HFF-Myc (cell line): ENCODE results near the gene POU6F2.

Experiments
- DNase-seq: peaks from one replicate; pipeline ENCODE4 v3.0.0-alpha.2; 2011; ENCODE audit warnings: low read depth; ENCODE audit errors: extremely low read depth
- H3K4me3 ChIP-seq: replicated peaks from 2 replicates; pipeline ENCODE4 v1.5.1; 2011; ENCODE audit warnings: low read depth, mild to moderate bottlenecking, control low read depth, low read length
- TF ChIP-seq, protein P1 (sequence below): IDR thresholded peaks from 2 replicates; pipeline ENCODE4 v1.5.1; 2012; ENCODE audit warnings: mild to moderate bottlenecking, low read depth, low read length, control low read depth; ENCODE audit errors: missing control alignments

Gene POU6F2

GRCh38 chr7:39510864-39511354 is 533.2 kb downstream of the POU6F2 start:
- H3K4me3 ChIP-seq: no peak overlapping the region
- TF ChIP-seq, protein P1, sequence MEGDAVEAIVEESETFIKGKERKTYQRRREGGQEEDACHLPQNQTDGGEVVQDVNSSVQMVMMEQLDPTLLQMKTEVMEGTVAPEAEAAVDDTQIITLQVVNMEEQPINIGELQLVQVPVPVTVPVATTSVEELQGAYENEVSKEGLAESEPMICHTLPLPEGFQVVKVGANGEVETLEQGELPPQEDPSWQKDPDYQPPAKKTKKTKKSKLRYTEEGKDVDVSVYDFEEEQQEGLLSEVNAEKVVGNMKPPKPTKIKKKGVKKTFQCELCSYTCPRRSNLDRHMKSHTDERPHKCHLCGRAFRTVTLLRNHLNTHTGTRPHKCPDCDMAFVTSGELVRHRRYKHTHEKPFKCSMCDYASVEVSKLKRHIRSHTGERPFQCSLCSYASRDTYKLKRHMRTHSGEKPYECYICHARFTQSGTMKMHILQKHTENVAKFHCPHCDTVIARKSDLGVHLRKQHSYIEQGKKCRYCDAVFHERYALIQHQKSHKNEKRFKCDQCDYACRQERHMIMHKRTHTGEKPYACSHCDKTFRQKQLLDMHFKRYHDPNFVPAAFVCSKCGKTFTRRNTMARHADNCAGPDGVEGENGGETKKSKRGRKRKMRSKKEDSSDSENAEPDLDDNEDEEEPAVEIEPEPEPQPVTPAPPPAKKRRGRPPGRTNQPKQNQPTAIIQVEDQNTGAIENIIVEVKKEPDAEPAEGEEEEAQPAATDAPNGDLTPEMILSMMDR: no peak
- no peak for DNase-seq

DNA sequence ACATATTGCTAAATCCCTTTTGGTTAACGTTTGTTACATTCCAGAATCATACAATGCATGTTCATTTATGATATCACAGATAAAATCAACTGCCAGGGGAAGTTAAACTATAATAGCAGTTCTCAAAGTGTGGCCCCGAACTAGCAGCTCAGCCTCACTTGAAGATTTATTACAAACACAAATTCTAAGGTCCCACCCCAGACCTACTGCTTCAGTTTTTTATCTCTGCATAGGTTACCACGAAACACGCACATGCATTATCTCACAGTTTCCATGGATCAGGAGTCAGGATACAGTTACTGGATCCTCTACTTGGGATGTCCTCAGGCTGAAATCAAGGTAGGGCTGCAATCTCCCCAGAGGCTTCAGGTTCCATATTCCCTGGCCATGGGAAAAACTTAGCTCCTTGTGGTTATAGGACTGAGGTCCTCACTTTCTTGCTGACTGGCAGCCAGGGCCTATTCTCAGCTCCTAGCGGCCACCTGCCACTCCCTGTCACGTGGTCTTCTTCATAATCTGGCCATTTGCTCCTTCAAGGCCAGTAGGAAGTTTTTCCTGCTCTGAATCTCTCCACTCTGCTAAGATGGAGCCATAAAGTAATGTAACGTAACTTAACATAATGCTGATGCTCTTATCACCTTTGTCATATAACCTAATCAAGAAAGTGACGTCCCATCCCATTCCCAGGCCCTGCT is 538.0 kb downstream of the POU6F2 start:
- TF ChIP-seq, protein P1: no peak
- H3K4me3 ChIP-seq: no peak overlapping the region
- no peak for DNase-seq

GRCh38 chr7:39516498-39516897 is 538.8 kb downstream of the POU6F2 start:
- no peak for DNase-seq
- H3K4me3 ChIP-seq: no peak overlapping the region
- TF ChIP-seq, protein P1: no peak

DNA sequence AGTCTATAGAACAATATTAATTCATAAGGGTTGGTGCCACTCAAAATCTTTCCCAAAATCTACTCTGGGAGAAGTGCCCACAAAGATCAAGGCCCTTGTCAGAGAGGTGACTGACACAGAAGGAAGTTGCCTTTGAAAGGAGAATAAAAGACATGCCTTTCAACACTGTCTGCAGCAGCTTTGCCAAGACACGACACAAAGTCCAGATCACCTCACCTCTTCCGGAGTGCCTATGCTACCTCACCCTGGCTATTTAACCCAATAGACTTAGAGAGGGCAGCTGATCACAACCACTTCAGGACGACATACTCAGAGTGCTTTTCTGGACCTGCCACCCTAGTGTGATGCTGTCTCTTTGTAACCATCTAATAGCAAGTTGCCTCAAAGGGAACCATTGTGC is 539.5 kb downstream of the POU6F2 start:
- DNase-seq: no peak
- TF ChIP-seq, protein P1: no peak

More for the DNA sequence above, 539.5 kb downstream of the POU6F2 start:
- no peak overlapping the region for H3K4me3 ChIP-seq
